ENCODE measurements around the gene IL34.

DNA sequence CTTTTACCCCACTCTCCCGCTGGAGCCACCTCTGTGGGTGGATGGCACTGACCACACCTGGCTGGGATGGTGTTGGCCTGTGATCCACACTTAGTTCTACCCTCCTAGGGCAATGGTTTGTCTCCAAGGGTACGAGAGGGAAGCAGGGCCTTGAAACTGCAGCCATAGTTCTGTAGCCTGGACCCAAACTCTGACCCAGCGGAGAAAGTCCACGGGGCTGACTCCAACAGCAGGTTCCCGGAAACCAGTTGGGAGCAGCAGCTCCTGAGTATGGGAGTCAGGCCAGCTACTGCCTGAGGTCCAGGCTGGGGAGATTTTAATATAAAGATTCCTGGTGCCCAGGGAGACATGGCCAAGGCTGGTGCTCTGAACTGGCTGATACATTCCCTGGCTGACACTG, 63.1 kb downstream of the IL34 start:
- TF ChIP-seq, protein P1, sequence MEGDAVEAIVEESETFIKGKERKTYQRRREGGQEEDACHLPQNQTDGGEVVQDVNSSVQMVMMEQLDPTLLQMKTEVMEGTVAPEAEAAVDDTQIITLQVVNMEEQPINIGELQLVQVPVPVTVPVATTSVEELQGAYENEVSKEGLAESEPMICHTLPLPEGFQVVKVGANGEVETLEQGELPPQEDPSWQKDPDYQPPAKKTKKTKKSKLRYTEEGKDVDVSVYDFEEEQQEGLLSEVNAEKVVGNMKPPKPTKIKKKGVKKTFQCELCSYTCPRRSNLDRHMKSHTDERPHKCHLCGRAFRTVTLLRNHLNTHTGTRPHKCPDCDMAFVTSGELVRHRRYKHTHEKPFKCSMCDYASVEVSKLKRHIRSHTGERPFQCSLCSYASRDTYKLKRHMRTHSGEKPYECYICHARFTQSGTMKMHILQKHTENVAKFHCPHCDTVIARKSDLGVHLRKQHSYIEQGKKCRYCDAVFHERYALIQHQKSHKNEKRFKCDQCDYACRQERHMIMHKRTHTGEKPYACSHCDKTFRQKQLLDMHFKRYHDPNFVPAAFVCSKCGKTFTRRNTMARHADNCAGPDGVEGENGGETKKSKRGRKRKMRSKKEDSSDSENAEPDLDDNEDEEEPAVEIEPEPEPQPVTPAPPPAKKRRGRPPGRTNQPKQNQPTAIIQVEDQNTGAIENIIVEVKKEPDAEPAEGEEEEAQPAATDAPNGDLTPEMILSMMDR (IDR thresholded peaks at IDR 0.05; ENCODE audit: insufficient read depth, low read length, poor library complexity, severe bottlenecking), result no peak
- TF ChIP-seq EZH2phosphoT487 (conservative IDR thresholded peaks at IDR 0.05; ENCODE audit: low read length), result no peak

All from SU-DHL-6 (cell line).